ENCODE results near the gene ENO2.

DNA sequence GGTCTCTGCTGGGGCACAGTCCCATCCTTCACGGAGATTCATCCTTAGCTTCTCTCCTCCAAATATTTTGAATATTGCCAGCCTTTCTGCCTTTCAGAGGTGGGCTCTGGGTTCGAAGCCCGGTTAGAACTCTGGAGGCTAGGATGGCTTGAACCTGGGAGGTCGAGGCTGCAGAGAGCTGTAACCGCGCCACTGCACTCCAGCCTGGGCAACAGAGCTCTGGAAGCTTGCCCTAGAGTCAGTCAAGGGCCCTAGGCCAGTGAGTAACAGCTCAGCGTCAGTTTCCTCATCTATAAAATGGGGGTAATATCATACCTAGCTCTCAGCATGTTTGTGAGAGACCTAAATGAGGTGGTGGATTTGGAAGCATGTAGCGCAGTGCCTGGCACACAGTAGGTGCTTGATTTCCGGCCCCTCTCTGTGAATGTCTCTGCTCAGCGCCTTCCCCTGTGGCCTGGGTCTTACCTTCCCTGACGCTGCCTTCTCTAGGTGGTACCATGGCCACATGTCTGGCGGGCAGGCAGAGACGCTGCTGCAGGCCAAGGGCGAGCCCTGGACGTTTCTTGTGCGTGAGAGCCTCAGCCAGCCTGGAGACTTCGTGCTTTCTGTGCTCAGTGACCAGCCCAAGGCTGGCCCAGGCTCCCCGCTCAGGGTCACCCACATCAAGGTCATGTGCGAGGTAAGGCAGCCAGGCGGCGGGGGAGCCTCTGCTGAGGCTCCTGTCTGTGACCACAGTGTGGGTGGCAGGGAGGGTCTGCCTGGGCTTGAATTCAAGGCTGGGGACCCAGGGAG, 40.1 kb downstream of the ENO2 start:
- TF ChIP-seq CTCF (IDR thresholded peaks at IDR 0.05 in 4 of 5, conservative IDR thresholded peaks at IDR 0.05 in 1 of 5): no peak
- no peak for TF ChIP-seq POLR2A (IDR thresholded peaks at IDR 0.05)

Measured in gastrocnemius medialis (tissue), 4 donors.